ENCODE data around the gene PPP1R13B.

PPP1R13B gene

GRCh38 chr14:103856607-103857006 lies 9.2 kb upstream of the PPP1R13B start:
- DNase-seq (ENCODE audit: low spot score): no peak
- Histone ChIP-seq H3K4me3 (no peak overlapping the region), H3K27ac (no peak overlapping the region)
- no peak for TF ChIP-seq CTCF (IDR thresholded peaks at IDR 0.05)

- no peak overlapping the region for H3K27ac ChIP-seq
- TF ChIP-seq CTCF (IDR thresholded peaks at IDR 0.05): no peak
- H3K4me3 ChIP-seq: no peak overlapping the region
- no peak for DNase-seq (ENCODE audit: low spot score)
These were observed 8.7 kb upstream of the PPP1R13B start for GRCh38 chr14:103856105-103856504.

DNA sequence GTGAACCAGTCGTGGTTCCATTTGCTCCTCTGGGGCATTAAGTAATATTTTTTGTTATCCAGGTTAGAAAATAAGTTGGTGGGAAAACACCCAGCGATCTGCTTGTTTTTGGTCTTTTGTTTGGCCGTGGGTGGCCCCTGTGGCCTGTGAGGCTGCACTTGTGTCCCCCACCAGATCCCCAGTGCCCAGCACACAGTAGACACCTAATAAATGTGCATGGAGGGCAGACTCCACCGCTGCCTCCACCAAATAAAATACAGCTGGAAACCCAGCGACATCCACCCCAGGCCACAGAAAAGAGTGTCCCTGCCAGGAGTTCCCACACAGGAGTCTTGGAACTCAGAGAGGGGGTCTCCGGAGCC lies 8.3 kb upstream of the PPP1R13B start:
- no peak for DNase-seq (ENCODE audit: low spot score)
- no peak overlapping the region for H3K4me3 ChIP-seq
- H3K27ac ChIP-seq: no peak overlapping the region
- no peak for TF ChIP-seq CTCF (IDR thresholded peaks at IDR 0.05)

GRCh38 chr14:103854822-103855733 lies 7.7 kb upstream of the PPP1R13B start:
- H3K27ac ChIP-seq: peak overlapping the region in 1 of 2 donors; percentile 56
- no peak for DNase-seq (ENCODE audit: low spot score)
- no peak overlapping the region for H3K4me3 ChIP-seq
- TF ChIP-seq CTCF (IDR thresholded peaks at IDR 0.05): no peak

DNA sequence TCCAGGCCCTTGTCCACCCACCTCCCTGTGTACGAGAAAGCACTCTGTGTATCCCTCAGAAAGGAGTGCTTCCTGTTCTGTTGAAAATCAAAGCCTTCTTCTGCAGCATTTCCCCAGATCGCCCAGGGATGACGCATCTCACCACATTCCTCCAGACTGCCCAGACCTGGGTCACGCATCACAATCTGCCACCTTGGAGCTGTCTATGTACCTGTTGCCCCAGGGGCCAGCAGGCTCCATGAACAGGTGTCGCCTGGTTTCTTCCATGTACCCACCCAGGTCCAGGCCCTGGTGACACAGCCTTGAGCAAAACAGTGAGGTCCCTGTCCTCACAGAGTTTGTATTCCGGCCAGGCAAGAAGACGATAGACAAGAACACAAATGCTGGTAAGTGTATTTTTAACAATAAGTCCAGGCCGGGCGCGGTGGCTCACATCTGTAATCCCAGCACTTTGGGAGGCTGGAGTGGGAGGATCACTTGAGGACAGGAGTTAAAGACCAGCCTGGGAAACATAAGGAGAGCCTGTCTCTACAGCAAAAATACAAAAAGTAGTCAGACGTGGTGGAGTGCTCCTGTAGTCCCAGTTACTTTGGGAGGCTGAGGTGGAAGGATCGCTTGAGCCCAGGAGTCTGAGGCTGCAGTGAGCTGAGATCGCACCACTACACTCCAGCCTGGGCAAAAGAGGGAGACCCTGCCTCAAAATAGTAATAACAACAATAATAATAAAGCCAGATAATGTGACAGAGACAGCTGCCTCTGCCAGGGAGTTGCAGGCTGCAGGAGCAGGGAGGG lies 6.8 kb upstream of the PPP1R13B start:
- DNase-seq (ENCODE audit: low spot score): no peak
- no peak for TF ChIP-seq CTCF (IDR thresholded peaks at IDR 0.05)
- Histone ChIP-seq H3K4me3 (no peak overlapping the region), H3K27ac (no peak overlapping the region)

DNA sequence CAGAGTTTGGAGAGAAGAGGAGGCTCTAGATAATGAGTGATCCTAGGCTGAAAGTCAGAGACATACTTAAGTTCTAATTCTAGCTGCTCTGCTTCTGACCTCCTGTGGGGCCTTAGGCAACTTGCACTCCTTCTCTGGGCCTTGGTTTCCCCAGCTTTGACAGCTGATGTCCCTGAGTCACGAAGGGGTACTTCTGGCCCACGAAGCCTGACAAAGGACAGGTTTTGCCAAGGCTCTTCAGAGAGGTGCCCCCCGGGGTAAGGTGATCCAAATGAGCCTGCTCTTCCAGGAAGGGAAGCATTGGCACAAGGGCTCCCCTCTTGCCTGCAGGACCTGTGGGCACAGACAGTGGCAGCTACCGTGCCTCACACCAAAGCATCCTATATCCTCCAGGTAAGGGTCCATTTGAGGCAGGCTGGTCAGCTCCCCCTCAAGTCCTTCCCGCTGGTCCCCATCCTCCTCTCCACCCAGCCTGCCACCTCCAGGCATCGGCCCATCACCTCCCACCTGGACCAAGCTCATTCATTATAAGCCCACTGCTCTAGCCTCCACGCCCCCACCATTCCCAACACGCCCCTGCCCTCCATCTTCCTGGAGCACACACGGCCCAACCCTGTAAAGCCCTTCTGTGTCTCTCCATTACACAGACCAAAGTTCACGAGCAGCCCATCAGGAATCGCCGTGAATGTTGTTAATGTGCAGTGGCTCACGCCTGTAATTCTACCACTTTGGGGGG lies 1.9 kb upstream of the PPP1R13B start:
- no peak for DNase-seq (ENCODE audit: low spot score)
- no peak for TF ChIP-seq CTCF (IDR thresholded peaks at IDR 0.05)
- H3K4me3 ChIP-seq: no peak overlapping the region
- peak overlapping the region in 1 of 2 donors; percentile 20 for H3K27ac ChIP-seq

Measured in coronary artery (tissue), 2 donors.